AG09309 (cell line): Measurements from ENCODE around the gene UBE4B.
"Not testable (repeated sequence)": the region's sequence is repeated elsewhere in the genome, so short reads cannot be mapped to it uniquely, and the experiment has no call there.

Source experiments
- DNase-seq: peaks from one replicate; pipeline ENCODE4 v3.0.0-alpha.2; 2010; ENCODE audit warnings: low read depth
- H3K4me3 ChIP-seq: 2 replicates; pipeline ENCODE4 v1.5.1; 2011; ENCODE audit warnings: mild to moderate bottlenecking, low read depth, low read length, moderate library complexity; ENCODE audit not compliant: control insufficient read depth
- CTCF ChIP-seq: IDR thresholded peaks from 2 replicates; pipeline ENCODE4 v1.5.1; 2011; ENCODE audit warnings: mild to moderate bottlenecking, low read depth, low read length, inconsistent platforms; ENCODE audit not compliant: insufficient read depth, control insufficient read depth; ENCODE audit errors: missing control alignments

The UBE4B gene

DNA sequence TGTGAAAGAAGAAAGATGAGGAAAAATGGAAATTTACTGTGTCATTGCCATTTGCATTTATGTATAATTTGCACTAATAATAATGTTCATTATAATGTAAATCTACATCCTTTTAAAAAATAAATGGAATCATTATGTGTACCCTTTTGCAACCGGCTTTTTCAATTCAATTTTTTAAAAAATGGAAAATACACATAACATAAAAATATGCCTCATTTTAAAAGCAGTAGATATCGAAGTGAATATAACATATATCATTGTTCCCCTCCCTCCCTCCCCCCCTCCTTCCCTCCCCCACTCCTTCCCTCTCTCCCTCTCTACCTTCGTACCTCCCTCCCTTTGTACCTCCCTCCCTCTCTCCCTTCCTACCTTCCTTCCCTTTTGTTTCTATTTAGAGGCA lies 33.0 kb downstream of the UBE4B start:
- no peak for DNase-seq
- TF ChIP-seq CTCF: no peak
- no peak overlapping the region for H3K4me3 ChIP-seq

DNA sequence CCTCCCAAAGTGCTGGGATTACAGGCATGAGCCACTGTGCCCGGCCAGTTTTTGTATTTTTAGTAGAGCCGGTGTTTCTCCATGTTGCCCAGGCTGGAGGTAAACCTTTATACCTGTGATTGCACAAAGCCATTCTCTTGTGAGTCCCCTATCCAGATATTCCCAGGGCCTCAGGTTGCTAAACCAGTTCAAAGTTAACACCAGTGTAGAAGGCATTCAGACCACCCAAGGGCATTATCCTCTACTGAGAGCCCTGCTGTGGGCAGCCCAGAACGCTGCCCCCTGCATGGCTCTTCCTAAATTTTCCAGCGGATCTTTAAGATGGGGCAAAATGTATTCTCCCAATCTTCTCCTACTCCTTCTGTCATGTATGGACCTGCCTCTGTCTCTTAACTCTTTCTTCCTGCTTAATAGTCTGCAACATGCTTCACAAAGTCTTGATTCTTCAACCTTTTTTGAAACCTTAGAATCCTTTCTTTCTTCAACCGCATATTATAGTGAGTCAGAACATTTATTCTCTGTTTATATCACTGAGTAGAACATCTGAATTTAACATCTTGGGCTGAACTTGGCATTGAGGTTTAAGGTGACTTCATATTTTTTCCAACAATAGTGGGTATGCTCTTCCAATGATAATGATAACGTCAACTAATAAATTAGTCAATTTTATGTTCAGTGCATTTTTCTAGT lies 36.0 kb downstream of the UBE4B start:
- no peak for TF ChIP-seq CTCF
- no peak overlapping the region for H3K4me3 ChIP-seq
- DNase-seq: no peak

DNA sequence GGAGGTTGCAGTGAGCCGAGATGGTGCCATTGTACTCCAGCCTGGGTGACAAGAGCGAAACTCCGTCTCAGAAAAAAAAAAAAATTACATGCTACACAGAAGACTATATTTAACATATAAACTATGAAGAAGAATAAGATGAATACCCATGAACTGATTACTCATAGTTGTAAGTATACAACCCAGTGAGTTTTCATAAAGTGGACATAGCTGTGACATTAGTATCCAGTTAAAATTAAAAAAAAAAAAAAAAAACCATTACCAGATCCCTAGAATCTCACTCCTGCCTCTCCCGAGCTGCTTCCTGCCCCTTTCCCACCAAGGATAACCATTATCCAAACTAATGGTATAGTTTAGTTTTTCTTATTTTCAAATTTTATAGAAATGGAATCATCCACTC lies 37.4 kb downstream of the UBE4B start:
- no peak for TF ChIP-seq CTCF
- no peak overlapping the region for H3K4me3 ChIP-seq
- DNase-seq: no peak

- TF ChIP-seq CTCF: no peak
- no peak overlapping the region for H3K4me3 ChIP-seq
- no peak for DNase-seq
These were observed 38.9 kb downstream of the UBE4B start for GRCh38 chr1:10071640-10072039.

- not testable (repeated sequence) for H3K4me3 ChIP-seq, DNase-seq
These were observed 40.6 kb downstream of the UBE4B start for GRCh38 chr1:10073371-10073770.

DNA sequence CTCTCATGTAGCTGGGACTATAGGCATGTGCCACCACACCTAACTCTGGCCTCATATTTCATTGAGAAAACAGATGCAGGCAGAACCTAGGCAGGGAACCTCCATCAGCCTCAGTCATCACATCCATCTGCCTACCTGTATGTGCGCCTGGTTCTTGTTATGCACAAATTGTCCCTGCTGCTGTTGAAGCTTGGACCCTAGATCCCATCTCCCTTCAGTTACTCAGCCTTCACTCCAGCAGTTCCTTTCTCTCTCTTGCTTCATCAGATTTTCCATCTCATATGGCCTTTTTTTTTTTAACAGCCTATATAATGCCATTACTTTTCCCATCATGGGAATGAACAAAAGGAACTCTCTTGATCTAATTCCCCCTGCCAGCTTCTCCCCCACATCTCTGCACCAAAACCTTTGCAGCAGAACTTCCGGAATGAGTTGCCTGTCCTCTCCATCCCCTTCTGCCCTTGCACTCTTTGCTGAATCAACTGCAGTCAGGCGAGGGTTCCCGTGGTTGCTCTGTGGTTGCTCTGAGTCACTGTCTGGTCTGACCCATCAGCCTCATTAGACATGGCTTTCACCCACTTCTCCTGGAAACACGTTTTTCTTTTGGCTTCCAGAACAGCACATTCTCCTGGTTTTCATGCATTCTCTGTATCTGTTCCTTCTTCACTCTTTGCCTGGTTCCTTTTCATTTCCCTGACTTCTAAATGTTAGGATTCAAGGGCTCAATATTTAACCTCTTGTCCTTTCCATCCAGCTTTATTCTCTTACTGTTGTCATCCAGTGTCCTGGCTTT lies 41.5 kb downstream of the UBE4B start:
- peak; percentile 86 for DNase-seq
- H3K4me3 ChIP-seq: no peak overlapping the region
- TF ChIP-seq CTCF: no peak
